ENCODE data around the gene FBXL7.
A peak's percentile ranks its signal among the peaks of the same experiment; 100 is the strongest.
"Not testable (repeated sequence)": the region's sequence is repeated elsewhere in the genome, so short reads cannot be mapped to it uniquely, and the experiment has no call there.

The FBXL7 gene

DNA sequence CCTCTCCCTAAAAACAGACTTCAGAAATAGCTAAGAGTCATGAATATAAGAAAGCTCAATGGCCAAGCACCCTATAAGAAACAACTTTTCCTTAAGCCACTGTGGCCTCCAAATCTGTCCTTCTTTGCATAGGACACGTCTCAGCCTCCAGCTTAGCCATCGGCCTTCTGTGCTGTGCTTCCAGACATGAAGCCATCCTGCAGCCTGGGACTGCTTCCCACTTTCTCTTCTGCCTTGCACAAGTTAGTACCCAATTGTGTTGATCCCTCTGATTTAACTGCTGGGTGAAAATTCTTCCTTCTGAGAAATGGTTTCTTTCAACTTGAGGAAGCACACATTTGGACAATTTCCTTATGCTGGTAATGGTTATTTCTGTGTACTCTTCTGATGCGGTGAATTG lies 344.9 kb downstream of the FBXL7 start:
- no peak overlapping the region for H3K4me3 ChIP-seq (replicated peaks; ENCODE audit: low read depth, low read length)
- TF ChIP-seq, protein P1, sequence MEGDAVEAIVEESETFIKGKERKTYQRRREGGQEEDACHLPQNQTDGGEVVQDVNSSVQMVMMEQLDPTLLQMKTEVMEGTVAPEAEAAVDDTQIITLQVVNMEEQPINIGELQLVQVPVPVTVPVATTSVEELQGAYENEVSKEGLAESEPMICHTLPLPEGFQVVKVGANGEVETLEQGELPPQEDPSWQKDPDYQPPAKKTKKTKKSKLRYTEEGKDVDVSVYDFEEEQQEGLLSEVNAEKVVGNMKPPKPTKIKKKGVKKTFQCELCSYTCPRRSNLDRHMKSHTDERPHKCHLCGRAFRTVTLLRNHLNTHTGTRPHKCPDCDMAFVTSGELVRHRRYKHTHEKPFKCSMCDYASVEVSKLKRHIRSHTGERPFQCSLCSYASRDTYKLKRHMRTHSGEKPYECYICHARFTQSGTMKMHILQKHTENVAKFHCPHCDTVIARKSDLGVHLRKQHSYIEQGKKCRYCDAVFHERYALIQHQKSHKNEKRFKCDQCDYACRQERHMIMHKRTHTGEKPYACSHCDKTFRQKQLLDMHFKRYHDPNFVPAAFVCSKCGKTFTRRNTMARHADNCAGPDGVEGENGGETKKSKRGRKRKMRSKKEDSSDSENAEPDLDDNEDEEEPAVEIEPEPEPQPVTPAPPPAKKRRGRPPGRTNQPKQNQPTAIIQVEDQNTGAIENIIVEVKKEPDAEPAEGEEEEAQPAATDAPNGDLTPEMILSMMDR (IDR thresholded peaks at IDR 0.05; ENCODE audit: low read length, missing control alignments), result no peak
- DNase-seq (ENCODE audit: low read depth), result no peak

DNA sequence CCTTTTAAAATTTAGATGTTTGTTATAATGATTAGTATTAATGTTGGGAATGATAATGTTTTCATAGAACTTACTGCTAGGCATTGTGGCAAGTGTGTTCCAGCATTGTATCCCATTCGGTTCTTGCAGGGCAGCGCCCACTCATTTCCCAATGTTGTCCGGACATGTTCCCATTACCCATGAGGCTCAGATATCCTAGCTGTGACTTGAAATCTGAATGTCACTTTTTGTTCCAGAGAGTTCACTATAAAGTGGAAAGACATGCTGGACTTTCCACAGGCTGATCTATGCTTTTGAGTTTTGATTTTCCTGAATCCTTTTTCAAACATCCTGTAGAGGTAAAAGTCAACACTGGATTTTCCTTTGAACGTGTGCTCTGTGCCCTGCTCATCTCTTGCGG lies 350.6 kb downstream of the FBXL7 start:
- no peak overlapping the region for H3K4me3 ChIP-seq (replicated peaks; ENCODE audit: low read depth, low read length)
- TF ChIP-seq, protein P1 (IDR thresholded peaks at IDR 0.05; ENCODE audit: low read length, missing control alignments), result no peak
- DNase-seq (ENCODE audit: low read depth), result no peak

DNA sequence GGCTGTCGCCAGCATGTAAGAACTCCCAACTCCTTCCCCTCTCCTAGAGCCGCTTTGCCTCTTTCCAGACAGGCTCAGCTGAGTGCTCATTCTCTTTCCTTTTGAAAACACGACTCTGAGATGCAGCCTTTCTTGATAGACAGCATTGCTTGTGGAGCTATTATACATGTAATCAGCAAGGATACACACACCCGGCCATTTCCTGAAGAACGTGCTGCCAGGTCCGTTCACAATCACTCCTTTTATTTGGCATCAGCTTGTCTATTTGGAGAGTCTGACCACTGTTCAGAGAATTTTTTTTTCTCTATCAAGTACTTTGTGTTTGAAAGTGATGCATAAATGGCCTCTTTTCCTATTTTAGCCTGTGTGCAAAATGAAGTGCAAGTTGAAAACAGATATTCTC lies 351.0 kb downstream of the FBXL7 start:
- H3K4me3 ChIP-seq (replicated peaks; ENCODE audit: low read depth, low read length), result no peak overlapping the region
- peak; percentile 31 for DNase-seq (ENCODE audit: low read depth)
- TF ChIP-seq, protein P1 (IDR thresholded peaks at IDR 0.05; ENCODE audit: low read length, missing control alignments), result no peak

- no peak for DNase-seq (ENCODE audit: low read depth)
- TF ChIP-seq, protein P1 (IDR thresholded peaks at IDR 0.05; ENCODE audit: low read length, missing control alignments), result no peak
- H3K4me3 ChIP-seq (replicated peaks; ENCODE audit: low read depth, low read length), result no peak overlapping the region
These were observed 352.2 kb downstream of the FBXL7 start for GRCh38 chr5:15852217-15852616.

DNA sequence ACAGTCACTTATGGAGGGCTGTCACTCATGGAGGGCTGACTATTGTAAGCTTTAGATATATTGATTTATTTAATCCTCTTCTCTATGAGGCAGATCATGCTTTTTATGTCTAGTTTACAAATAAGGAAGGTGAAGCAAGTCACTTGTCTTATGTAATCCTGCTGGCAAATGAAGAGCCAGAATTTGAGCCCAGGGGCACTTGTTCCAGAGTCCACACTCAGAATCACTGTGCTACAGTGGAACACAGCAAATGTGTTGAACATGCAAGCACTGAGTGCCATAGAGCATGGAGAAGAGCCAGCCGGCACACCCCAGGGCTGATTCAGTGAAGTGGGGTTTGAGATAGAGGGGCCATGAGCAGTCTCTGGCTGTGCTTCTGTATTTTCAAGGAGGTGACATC lies 353.0 kb downstream of the FBXL7 start:
- H3K4me3 ChIP-seq (replicated peaks; ENCODE audit: low read depth, low read length), result no peak overlapping the region
- TF ChIP-seq, protein P1 (IDR thresholded peaks at IDR 0.05; ENCODE audit: low read length, missing control alignments), result no peak
- DNase-seq (ENCODE audit: low read depth), result no peak

GRCh38 chr5:15858326-15858725 lies 358.3 kb downstream of the FBXL7 start:
- H3K4me3 ChIP-seq (replicated peaks; ENCODE audit: low read depth, low read length), result no peak overlapping the region
- no peak for DNase-seq (ENCODE audit: low read depth)
- TF ChIP-seq, protein P1 (IDR thresholded peaks at IDR 0.05; ENCODE audit: low read length, missing control alignments), result no peak

DNA sequence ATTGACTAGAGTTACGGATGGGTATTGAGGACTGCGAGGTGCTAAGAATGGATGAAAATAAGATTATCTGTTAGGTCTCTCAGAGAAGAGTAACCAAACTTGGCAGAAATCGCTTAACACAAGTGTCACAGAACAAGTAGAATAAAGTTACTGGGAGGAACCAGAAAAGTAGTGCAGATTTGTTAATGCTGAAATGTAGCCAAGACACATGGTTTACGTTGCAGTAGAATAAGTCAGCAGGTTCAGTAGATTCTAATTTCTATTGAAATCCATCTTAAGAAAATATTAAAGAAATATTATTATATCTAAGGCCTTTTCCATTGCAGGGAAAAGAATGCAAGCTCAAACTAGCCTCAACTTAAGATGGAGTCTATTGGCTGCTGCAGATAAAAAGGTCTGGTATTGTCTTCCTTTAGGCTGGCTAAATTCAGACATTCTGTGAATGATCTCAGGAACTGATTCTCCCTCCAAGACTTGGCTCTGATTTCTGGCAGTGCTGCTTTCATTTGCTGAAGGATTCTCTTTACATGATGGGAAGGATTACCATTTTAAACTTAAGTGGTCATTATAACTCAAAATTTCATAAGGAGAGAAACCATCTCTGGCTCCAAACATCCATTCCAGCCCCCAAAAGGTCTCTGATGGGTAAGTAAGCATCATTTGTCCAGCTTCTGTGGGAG lies 364.7 kb downstream of the FBXL7 start:
- H3K4me3 ChIP-seq (replicated peaks; ENCODE audit: low read depth, low read length), result no peak overlapping the region
- TF ChIP-seq, protein P1 (IDR thresholded peaks at IDR 0.05; ENCODE audit: low read length, missing control alignments), result no peak
- no peak for DNase-seq (ENCODE audit: low read depth)

DNA sequence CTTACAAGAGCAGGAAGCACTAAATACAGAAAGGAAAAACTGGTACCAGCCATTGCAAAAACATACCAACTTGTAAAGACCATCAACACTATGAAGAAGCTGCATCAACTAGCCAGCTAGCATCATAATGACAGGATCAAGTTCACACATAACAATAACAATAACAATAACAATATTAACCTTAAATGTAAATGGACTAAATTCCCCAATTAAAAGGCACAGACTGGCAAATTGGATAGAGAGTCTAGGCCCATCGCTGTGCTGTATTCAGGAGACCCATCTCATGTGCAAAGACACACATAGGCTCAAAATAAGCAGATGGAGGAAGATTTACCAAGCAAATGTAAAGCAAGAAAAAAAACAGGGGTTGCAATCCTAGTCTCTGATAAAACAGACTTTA lies 372.3 kb downstream of the FBXL7 start:
- H3K4me3 ChIP-seq (replicated peaks; ENCODE audit: low read depth, low read length); DNase-seq (ENCODE audit: low read depth): not testable (repeated sequence)

Measured in fibroblast of pulmonary artery (primary cell).